Tibial artery (tissue), 4 donors: ENCODE data around the gene TUT1.

Source experiments
- DNase-seq, 2 donors: peaks; one replicate each; pipeline ENCODE4 v3.0.0-alpha.2; 2019
- H3K27ac ChIP-seq, 2 donors: fragments of 200-600 bp; sonication (generic) in 1 of 2; 1 replicate in 1 of 2; 2 replicates in 1 of 2; pipeline ENCODE4 v1.5.1; 2018 to 2019; ENCODE audit warnings: mild to moderate bottlenecking in 1 of 2
- H3K27me3 ChIP-seq, 2 donors: fragments of 200-600 bp; sonication (generic) in 1 of 2; one replicate each; pipeline versions ENCODE4 v1.5.1 to v1.6.0; 2016 to 2019
- H3K36me3 ChIP-seq, 3 donors: fragments of 200-600 bp; sonication (generic) in 2 of 3; one replicate each; pipeline ENCODE4 v1.5.1; 2016 to 2019; ENCODE audit warnings: mild to moderate bottlenecking in 2 of 3
- H3K4me1 ChIP-seq, 4 donors: fragments of 200-600 bp; sonication (generic) in 2 of 4; 1 replicate in 3 of 4; 2 replicates in 1 of 4; pipeline ENCODE4 v1.5.1; 2016 to 2019
- H3K4me3 ChIP-seq, 2 donors: fragments of 200-600 bp; sonication (generic) in 1 of 2; 1 replicate in 1 of 2; 2 replicates in 1 of 2; pipeline ENCODE4 v1.5.1; 2018 to 2019; ENCODE audit warnings: mild to moderate bottlenecking in 2 of 2
- H3K9me3 ChIP-seq, 3 donors: fragments of 200-600 bp; sonication (generic) in 1 of 3; one replicate each; pipeline ENCODE4 v1.5.1; 2016 to 2019
- CTCF ChIP-seq, 2 experiments: fragments of 200-600 bp in 1 of 2; fragments of 450-650 bp in 1 of 2; IDR thresholded peaks; one replicate each; pipeline ENCODE4 v1.5.1; 2017 to 2019; ENCODE audit warnings: antibody characterized with exemption in 2 of 2, mild to moderate bottlenecking in 1 of 2, moderate library complexity in 1 of 2
- intact Hi-C: fragments of 100-400 bp; cut with DNase I; formaldehyde crosslinking; loops from one replicate; pipeline ENCODE4 v1.15.0; 2023; ENCODE audit warnings: low total_unique reads

TUT1 gene

GRCh38 chr11:62608776-62609175 is 17.5 kb upstream of the TUT1 start:
- intact Hi-C loops = no loop called here
- peaks cover 21 to 69% (median 56%) of the 10 kb centered on the region in 3 donors for H3K36me3 ChIP-seq
- DNase-seq = no peak
- H3K4me3 ChIP-seq = no peak overlapping the region
- H3K4me1 ChIP-seq = peaks cover 0 to 34% (median 25%) of the 10 kb centered on the region in 4 donors
- TF ChIP-seq CTCF (IDR thresholded peaks at IDR 0.05) = no peak
- no peaks in the 10 kb centered on the region for H3K9me3 ChIP-seq
- H3K27me3 ChIP-seq = no peaks in the 10 kb centered on the region
- H3K27ac ChIP-seq = no peak overlapping the region

GRCh38 chr11:62607714-62608113 is 16.4 kb upstream of the TUT1 start:
- intact Hi-C loops = no loop called here

GRCh38 chr11:62605902-62606301 is 14.6 kb upstream of the TUT1 start:
- H3K4me3 ChIP-seq = no peak overlapping the region
- DNase-seq = no peak
- H3K9me3 ChIP-seq = no peaks in the 10 kb centered on the region
- H3K27me3 ChIP-seq = no peaks in the 10 kb centered on the region
- peaks cover 21 to 69% (median 55%) of the 10 kb centered on the region in 3 donors for H3K36me3 ChIP-seq
- intact Hi-C loops = no loop called here
- H3K4me1 ChIP-seq = peaks cover 0 to 28% (median 15%) of the 10 kb centered on the region in 4 donors
- H3K27ac ChIP-seq = no peak overlapping the region
- no peak for TF ChIP-seq CTCF (IDR thresholded peaks at IDR 0.05)

More at GRCh38 chr11:62607714-62608113, 16.4 kb upstream of the TUT1 start:
- peaks cover 21 to 70% (median 56%) of the 10 kb centered on the region in 3 donors for H3K36me3 ChIP-seq
- H3K27me3 ChIP-seq = no peaks in the 10 kb centered on the region
- H3K4me3 ChIP-seq = no peak overlapping the region
- no peak for TF ChIP-seq CTCF (IDR thresholded peaks at IDR 0.05)
- no peaks in the 10 kb centered on the region for H3K9me3 ChIP-seq
- no peak overlapping the region for H3K27ac ChIP-seq
- DNase-seq = no peak
- H3K4me1 ChIP-seq = peaks cover 0 to 35% (median 25%) of the 10 kb centered on the region in 4 donors

- Histone ChIP-seq H3K27me3 (no peaks in the 10 kb centered on the region), H3K36me3 (peaks cover 21 to 65% (median 51%) of the 10 kb centered on the region in 3 donors), H3K4me3 (no peak overlapping the region), H3K9me3 (no peaks in the 10 kb centered on the region), H3K27ac (no peak overlapping the region), H3K4me1 (peaks cover 0 to 25% (median 13%) of the 10 kb centered on the region in 4 donors)
- intact Hi-C loops = no loop called here
- no peak for DNase-seq
- TF ChIP-seq CTCF (IDR thresholded peaks at IDR 0.05) = no peak
Measured at GRCh38 chr11:62605467-62605866, 14.1 kb upstream of the TUT1 start.

- H3K36me3 ChIP-seq = peaks cover 21 to 58% (median 42%) of the 10 kb centered on the region in 3 donors
- intact Hi-C loops = no loop called here
- no peak for TF ChIP-seq CTCF (IDR thresholded peaks at IDR 0.05)
- peak overlapping the region; percentile 12 to 99 for H3K27ac ChIP-seq
- H3K4me1 ChIP-seq = peaks cover 5 to 28% (median 20%) of the 10 kb centered on the region in 4 donors
- H3K9me3 ChIP-seq = no peaks in the 10 kb centered on the region
- no peak overlapping the region for H3K4me3 ChIP-seq
- no peak for DNase-seq
- H3K27me3 ChIP-seq = no peaks in the 10 kb centered on the region
Measured at GRCh38 chr11:62604460-62605120, 13.3 kb upstream of the TUT1 start.
